Measurements from ENCODE around the gene ARHGAP4.

The ARHGAP4 gene

GRCh38 chrX:153882086-153882498, 44.0 kb downstream of the ARHGAP4 start:
- DNase-seq (ENCODE audit: low read depth, low spot score): no peak

GRCh38 chrX:153881281-153881680, 44.8 kb downstream of the ARHGAP4 start:
- DNase-seq (ENCODE audit: low read depth, low spot score): no peak

DNA sequence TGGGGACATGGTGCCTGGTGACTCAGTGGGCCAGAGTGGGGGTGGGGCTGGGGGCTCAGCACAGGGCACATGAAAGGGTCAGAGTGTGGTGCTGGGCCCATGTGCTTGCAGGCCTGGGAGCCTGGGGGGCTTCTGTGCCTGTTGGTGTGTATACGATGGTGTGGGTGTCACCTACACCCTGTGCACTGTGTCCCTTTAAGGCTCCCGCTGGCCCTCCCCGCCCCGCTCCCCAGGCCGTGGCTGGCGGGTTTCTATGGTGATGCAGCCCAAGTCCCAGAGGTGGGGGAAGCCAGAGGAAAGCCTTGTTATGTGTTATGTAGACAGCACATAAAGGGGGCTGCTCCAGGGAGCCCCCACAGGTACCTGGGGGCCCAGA, 45.6 kb downstream of the ARHGAP4 start:
- DNase-seq (ENCODE audit: low read depth, low spot score): no peak

DNA sequence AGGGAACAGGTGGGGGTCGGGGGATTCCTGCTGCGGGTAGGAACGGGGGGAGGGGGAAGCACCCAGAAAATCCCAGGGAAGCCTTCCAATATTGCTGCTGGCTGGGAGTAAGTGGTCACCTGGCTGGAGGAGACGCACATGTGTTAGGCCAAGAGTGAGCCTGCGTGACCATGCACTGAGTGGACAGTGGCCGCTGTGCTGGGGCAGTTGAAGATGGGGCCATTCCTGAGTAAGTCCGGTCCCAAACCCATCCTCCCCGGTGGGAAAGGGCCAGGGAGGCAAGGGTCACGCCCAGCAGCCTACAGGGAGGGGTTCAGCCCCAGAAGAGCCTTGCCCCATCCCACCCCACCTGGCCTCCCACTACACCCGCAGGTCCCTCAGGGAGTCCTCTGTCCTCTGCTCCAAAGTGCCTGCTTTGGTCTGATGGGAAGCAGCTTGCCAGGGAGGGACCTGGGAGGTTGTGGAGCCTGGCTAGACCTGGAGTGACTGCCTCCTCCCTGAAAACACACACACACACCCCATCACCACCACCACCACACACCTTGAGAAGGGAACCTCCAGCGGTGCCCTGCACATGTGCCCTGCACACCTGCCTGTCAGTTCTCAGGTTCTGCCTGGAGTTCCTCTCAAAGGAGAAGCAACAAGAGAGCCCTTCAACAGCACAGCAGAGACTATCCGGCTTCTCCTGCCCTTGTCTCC, 46.2 kb downstream of the ARHGAP4 start:
- no peak for DNase-seq (ENCODE audit: low read depth, low spot score)

DNA sequence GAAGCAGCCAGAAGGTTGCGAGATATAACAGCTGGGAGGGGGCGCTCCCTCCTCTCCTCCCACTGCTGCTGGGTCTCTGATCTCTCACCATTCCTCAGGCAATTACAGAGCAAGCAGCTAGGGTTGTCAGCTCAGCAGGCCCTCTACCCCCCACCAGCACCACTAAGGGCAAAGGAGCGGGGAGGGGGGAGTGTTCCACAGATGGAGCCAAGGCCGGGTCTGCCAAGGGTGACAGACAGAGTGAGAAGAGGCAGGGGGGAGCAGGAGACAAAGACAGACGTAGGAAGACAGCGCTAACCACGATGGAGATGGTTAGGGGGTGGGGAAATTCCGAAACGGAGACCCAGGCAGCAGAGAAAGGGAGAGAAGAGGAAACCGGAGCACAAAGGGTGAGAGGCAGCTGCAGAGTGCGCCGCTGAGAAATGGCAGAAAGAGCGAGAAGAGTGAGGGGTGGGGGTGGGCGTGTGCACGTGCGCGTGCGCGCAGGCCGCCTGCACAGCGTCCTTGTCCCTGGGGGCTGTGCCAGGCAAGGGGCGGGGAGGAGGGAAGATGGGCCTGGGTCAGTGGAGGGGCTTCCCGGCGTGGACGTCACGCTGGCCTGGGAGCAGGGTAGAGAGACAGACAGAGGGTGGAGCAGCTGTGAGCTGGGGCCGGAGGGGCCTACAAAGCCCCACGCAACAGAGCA, 47.0 kb downstream of the ARHGAP4 start:
- no peak for DNase-seq (ENCODE audit: low read depth, low spot score)

- DNase-seq (ENCODE audit: low read depth, low spot score): no peak
These were observed 47.7 kb downstream of the ARHGAP4 start for GRCh38 chrX:153878345-153878744.

GRCh38 chrX:153877571-153878261, 48.3 kb downstream of the ARHGAP4 start:
- no peak for DNase-seq (ENCODE audit: low read depth, low spot score)

DNA sequence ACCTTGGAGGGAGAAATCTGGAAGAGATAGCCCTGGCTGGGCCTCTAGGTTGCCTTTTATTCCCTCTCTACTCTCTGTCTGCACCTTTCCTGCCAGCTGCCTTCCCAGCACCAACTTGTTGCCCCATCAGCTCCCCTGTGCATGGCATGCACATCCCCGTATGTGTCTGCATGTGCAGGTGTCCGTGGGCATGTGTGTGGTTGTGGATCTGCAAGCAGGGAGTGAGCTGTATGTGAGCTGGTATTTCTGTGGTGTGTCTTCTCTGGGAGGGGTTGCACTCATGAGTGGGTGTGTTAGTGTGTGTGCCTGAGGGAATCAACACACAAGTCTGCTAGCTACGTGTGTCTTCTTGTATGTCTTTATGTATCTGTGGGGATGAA, 50.0 kb downstream of the ARHGAP4 start:
- no peak for DNase-seq (ENCODE audit: low read depth, low spot score)

DNA sequence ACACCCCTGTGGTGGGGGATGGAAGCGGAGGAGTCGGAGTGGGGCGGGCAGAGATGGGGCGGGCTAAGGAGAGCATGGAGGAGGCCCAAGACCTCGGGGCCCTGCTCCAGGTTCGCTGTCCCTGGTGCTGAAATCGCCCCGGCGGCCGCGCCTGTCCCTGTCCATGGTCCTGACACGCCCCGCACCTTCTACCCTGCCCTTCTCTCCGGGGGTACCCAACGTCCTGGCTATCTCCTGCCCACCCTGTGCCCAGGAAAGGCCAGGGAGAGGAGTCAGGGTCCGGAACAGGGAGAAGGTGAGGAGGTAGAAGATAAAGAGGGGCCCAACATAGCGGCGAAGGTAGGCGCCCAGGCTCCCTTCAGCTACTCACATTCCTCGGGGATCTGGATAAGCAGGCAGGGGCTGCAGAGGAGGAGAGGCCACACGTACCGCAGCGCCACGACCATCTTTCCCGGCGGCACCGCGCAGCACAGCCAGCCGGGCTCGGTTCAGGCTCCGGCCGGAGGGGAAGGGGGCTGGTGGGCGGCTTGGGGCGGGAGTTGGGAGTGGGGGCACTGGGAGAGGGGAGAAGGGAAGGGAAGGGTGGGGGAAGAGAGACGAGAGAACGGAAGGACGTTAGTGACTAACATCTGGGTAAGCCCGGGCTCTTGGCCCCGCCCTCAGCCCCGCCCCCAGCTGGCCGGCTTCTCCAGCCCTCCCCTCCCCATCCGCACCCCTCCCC, 50.5 kb downstream of the ARHGAP4 start:
- peak; percentile 24 for DNase-seq (ENCODE audit: low read depth, low spot score)

GRCh38 chrX:153874366-153875125, 51.5 kb downstream of the ARHGAP4 start:
- no peak for DNase-seq (ENCODE audit: low read depth, low spot score)

GRCh38 chrX:153874085-153874365, 52.0 kb downstream of the ARHGAP4 start:
- DNase-seq (ENCODE audit: low read depth, low spot score): no peak

GRCh38 chrX:153873282-153874084, 52.6 kb downstream of the ARHGAP4 start:
- no peak for DNase-seq (ENCODE audit: low read depth, low spot score)

DNA sequence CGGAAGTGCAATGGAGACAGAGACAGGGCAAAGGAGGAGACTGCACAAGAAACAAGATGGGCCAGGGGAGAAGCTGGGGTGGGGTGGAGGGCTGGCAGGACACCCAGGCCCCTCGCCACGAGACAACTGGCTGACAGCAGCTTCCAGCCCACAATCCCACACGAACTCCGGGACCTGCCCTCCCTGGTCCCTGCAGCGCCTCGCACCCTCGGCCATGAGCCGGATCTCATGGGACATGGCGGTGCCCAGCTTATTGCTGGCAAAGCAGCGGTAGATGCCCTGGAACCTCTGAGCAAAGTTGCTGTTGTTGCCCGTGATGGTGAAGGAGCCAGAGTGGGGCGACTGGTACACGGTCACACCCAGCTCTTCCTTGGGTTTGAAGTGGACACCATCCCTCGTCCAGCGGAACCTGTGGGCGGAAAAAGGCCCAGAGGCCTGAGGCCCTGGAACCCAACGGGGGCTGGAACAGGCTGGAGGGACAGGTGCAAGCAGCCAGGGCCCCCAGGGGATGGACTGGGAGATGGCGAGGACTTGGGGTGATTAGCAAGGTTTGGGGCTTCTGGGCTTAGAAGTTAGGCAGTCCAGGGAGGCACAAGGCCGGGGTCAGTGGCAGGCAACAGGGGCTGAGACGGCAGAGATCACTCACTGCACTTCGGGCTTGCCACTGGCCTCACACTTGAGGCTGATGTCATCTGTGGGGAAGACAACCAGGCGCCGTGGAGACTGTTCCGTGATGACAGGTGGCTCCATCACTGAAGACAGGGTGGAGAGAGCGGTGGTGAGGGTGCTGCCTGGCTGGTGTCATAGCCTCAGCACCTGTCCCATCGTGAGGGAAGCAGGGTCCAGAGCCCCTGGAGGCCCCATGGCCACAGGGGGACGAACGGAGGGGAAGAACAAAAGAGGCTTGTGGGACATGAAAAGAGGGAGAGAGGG, 53.9 kb downstream of the ARHGAP4 start:
- no peak for DNase-seq (ENCODE audit: low read depth, low spot score)

GRCh38 chrX:153871451-153871850, 54.6 kb downstream of the ARHGAP4 start:
- no peak for DNase-seq (ENCODE audit: low read depth, low spot score)

DNA sequence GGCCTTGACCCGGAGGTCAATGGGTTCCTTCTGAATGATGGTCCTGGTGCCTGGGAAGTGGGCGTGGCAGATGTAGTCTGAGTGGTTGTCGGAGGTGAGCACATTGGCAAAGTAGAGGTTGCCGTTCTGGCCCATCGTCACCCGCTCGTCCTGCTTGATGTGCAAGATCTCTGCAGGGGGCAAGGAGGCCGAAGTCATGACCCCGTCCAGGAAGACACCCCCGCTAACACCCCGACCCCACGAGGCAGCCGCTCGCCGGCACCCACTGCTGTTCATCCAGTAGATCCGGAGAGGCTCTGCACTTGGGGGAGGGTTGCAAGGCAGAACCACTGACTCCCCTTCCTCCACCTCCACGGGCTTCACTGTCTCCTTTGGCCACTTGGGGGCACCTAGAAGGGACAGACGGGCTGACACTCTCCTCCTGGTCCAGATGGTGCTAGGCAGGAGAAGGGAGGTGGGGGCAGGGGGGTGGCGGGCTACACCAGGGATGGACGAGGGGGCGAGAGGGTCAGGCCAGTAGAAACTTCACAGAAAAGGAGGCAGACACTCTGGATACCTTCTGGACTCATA, 55.2 kb downstream of the ARHGAP4 start:
- DNase-seq (ENCODE audit: low read depth, low spot score): no peak

- no peak for DNase-seq (ENCODE audit: low read depth, low spot score)
These were observed 55.8 kb downstream of the ARHGAP4 start for GRCh38 chrX:153870288-153870690.

- no peak for DNase-seq (ENCODE audit: low read depth, low spot score)
These were observed 56.4 kb downstream of the ARHGAP4 start for GRCh38 chrX:153869473-153870287.

All from activated naive CD8-positive, alpha-beta T cell treated with anti-CD3 and anti-CD28 coated beads, Interleukin-2, amount 50 U/mL, for 16 hours (primary cell).